Measurements from ENCODE around the gene BARX2. TPM values are rescaled to one million over a fixed set of nuclear protein-coding genes. Genes with fewer than 3 reads are reported as not detected.
"Not testable (repeated sequence)": the region's sequence is repeated elsewhere in the genome, so short reads cannot be mapped to it uniquely, and the experiment has no call there.

Gene BARX2, protein sequence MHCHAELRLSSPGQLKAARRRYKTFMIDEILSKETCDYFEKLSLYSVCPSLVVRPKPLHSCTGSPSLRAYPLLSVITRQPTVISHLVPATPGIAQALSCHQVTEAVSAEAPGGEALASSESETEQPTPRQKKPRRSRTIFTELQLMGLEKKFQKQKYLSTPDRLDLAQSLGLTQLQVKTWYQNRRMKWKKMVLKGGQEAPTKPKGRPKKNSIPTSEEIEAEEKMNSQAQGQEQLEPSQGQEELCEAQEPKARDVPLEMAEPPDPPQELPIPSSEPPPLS
- polyA plus RNA-seq (2013, experiment 1 of 2): not detected
- not detected for polyA plus RNA-seq (2013, experiment 2 of 2)

DNA sequence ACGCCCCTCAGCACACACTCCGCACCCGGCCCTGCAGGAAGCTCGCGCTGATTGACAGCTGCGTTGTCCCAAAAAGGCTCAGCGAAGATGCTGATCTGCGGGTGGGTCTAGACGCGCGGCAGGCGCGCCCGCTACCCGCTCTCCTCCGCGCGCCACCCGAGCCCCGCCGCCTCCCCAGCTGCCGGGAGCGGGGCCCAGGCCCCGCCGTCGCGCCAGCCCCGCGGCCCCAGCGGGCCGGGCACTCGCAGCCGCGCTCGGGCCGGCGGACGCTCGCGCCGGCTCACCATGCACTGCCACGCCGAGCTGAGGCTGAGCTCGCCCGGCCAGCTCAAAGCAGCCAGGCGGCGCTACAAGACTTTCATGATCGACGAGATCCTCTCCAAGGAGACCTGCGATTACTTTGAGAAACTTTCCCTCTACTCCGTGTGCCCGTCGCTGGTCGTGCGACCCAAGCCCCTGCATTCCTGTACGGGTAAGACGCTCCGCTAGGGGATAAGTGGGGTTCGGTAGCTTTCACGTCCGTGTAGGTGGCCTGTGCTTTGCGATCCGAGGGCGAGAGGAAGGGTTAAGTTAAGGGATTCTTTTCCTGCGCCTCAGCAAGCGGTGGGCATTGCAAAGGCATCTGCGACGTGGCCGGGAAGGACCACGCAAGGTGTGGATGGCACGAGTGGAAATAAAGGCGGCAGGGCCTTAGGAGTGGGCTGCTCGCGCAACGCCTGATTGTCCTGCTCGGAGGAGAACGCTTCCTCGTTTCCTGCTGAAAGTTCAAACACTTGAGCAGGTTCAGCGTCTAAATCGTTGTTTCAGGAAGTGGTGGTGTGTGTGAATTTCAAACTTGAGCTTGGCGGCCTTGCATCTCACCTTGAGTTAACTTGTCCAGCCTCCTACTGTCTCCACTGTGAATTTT lies at the start of gene BARX2:
BARX2 (plus strand) TSS at position 98 of the 907 bp plus-strand sequence; CDS start at position 286, 188 bp downstream.
- no peak within 1 kb of the TSS for H3K27ac ChIP-seq (ENCODE audit: low read length, poor library complexity, severe bottlenecking)
- no peak within 1 kb of the TSS for H4K91ac ChIP-seq (ENCODE audit: low read length)
- H2BK12ac ChIP-seq (ENCODE audit: low read length in 2 of 2): no peak within 1 kb of the TSS
- peak within 1 kb of the TSS; percentile 75 for H3K4me2 ChIP-seq (ENCODE audit: low read length, poor library complexity, severe bottlenecking)
- peaks cover 66 to 89% of the 10 kb centered on the region in 2 experiments for H3K27me3 ChIP-seq (ENCODE audit: control insufficient read depth in 1 of 2, insufficient read depth in 1 of 2, low read length in 2 of 2)
- H4K8ac ChIP-seq (ENCODE audit: low read length): no peak within 1 kb of the TSS
- peak within 1 kb of the TSS in 1 of 2 experiments; percentile 65 for H3K4me3 ChIP-seq (ENCODE audit: insufficient read depth in 1 of 2, low read depth in 1 of 2, low read length in 2 of 2)
- WGBS: 7% methylated on average over 71 of the region's 81 CpGs
- no peak within 1 kb of the TSS for H3K14ac ChIP-seq (ENCODE audit: low read length in 2 of 2)
- H2BK15ac ChIP-seq (ENCODE audit: low read depth, poor library complexity, severe bottlenecking): no peak within 1 kb of the TSS
- H3K23ac ChIP-seq (ENCODE audit: low read length in 2 of 2): peak within 1 kb of the TSS in 1 of 2 experiments; percentile 37
- no peak within 1 kb of the TSS for H2BK120ac ChIP-seq (ENCODE audit: low read depth, low read length)
- DNase-seq: peak; percentile 57
- H3K9ac ChIP-seq (ENCODE audit: low read length): no peak within 1 kb of the TSS
- H3K4me1 ChIP-seq (ENCODE audit: control insufficient read depth, insufficient read depth, low read depth, low read length): peaks cover 24% of the 10 kb centered on the region
- H3K79me1 ChIP-seq (replicated peaks; ENCODE audit: low read length, poor library complexity, severe bottlenecking): no peaks in the 10 kb centered on the region
- no peak within 1 kb of the TSS for H2AFZ ChIP-seq (ENCODE audit: low read depth, low read length)
- no peak within 1 kb of the TSS for H2BK5ac ChIP-seq (ENCODE audit: low read depth, low read length, poor library complexity, severe bottlenecking)
- H2AK5ac ChIP-seq (ENCODE audit: low read length, severe bottlenecking): no peak within 1 kb of the TSS
- H3K18ac ChIP-seq (ENCODE audit: low read depth in 1 of 2, low read length in 2 of 2): no peak within 1 kb of the TSS
- no peak within 1 kb of the TSS for H3K4ac ChIP-seq (ENCODE audit: low read depth in 1 of 2, low read length in 2 of 2)
- no peaks in the 10 kb centered on the region for H3K9me3 ChIP-seq (ENCODE audit: control insufficient read depth, low read length)
- no peaks in the 10 kb centered on the region for H3K36me3 ChIP-seq (ENCODE audit: control insufficient read depth in 1 of 2, insufficient read depth in 2 of 2, low read depth in 1 of 2, low read length in 2 of 2)

DNA sequence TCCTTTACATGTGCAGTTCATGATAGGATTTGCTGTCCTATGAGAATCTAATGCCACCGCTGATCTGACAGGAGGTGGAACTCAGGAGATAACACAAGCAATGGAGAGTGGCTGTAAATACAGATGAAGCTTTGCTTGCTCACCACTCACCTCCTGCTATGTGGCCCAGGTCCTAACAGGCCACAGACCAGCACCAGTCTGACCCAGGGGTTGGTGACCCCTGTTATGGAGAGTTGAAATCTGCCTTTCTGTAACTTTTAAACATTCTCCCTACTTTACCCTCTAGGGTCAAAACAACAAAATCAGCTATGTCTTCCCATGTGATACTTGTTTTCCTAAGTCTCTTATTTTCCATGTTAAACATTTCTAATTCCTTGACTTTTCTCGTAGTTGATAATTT lies 48.7 kb upstream of the BARX2 start:
- Histone ChIP-seq H3K4me3 (ENCODE audit: insufficient read depth in 1 of 2, low read depth in 1 of 2, low read length in 2 of 2) (no peak overlapping the region), H3K4me1 (ENCODE audit: control insufficient read depth, insufficient read depth, low read depth, low read length) (no peaks in the 10 kb centered on the region), H2BK5ac (ENCODE audit: low read depth, low read length, poor library complexity, severe bottlenecking) (no peak overlapping the region), H3K14ac (ENCODE audit: low read length in 2 of 2) (no peak overlapping the region), H3K9ac (ENCODE audit: low read length) (no peak overlapping the region), H2BK120ac (ENCODE audit: low read depth, low read length) (no peak overlapping the region), H3K4ac (ENCODE audit: low read depth in 1 of 2, low read length in 2 of 2) (no peak overlapping the region), H2AFZ (ENCODE audit: low read depth, low read length) (no peak overlapping the region), H3K27me3 (ENCODE audit: control insufficient read depth in 1 of 2, insufficient read depth in 1 of 2, low read length in 2 of 2) (peaks cover 0 to 6% of the 10 kb centered on the region in 2 experiments), H3K79me1 (replicated peaks; ENCODE audit: low read length, poor library complexity, severe bottlenecking) (no peaks in the 10 kb centered on the region), H3K27ac (ENCODE audit: low read length, poor library complexity, severe bottlenecking) (no peak overlapping the region), H3K4me2 (ENCODE audit: low read length, poor library complexity, severe bottlenecking) (no peak overlapping the region), H2BK15ac (ENCODE audit: low read depth, poor library complexity, severe bottlenecking) (no peak overlapping the region), H3K36me3 (ENCODE audit: control insufficient read depth in 1 of 2, insufficient read depth in 2 of 2, low read depth in 1 of 2, low read length in 2 of 2) (no peaks in the 10 kb centered on the region), H3K9me3 (ENCODE audit: control insufficient read depth, low read length) (no peaks in the 10 kb centered on the region), H3K18ac (ENCODE audit: low read depth in 1 of 2, low read length in 2 of 2) (no peak overlapping the region), H2BK12ac (ENCODE audit: low read length in 2 of 2) (no peak overlapping the region), H3K23ac (ENCODE audit: low read length in 2 of 2) (no peak overlapping the region), H2AK5ac (ENCODE audit: low read length, severe bottlenecking) (no peak overlapping the region), H4K8ac (ENCODE audit: low read length) (no peak overlapping the region), H4K91ac (ENCODE audit: low read length) (no peak overlapping the region)
- no peak for DNase-seq
- 100% methylated on average over 1 of the region's 2 CpGs for WGBS

DNA sequence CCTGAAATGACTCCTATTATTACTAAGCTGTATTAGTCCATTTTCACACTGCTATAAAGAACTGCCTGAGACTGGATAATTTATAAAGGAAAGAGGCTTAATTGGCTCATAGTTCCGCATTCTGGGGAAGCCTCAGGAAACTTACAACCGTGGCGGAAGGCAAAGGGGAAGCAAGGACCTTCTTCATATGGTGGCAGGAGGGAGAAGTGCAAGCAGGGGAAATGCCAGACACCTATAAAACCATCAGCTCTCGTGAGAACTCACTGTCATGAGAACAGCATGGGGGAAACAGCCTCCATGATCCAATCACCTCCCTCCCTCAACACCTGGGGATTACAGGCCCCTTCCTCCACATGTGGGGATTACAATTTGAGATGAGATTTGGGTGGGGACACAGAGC lies 47.9 kb upstream of the BARX2 start:
- H3K27ac ChIP-seq (ENCODE audit: low read length, poor library complexity, severe bottlenecking); H2BK12ac ChIP-seq (ENCODE audit: low read length in 2 of 2); H4K8ac ChIP-seq (ENCODE audit: low read length); H3K4me1 ChIP-seq (ENCODE audit: control insufficient read depth, insufficient read depth, low read depth, low read length); H3K27me3 ChIP-seq (ENCODE audit: control insufficient read depth in 1 of 2, insufficient read depth in 1 of 2, low read length in 2 of 2); H3K9me3 ChIP-seq (ENCODE audit: control insufficient read depth, low read length); DNase-seq; H3K79me1 ChIP-seq (replicated peaks; ENCODE audit: low read length, poor library complexity, severe bottlenecking); H3K23ac ChIP-seq (ENCODE audit: low read length in 2 of 2); H3K4me2 ChIP-seq (ENCODE audit: low read length, poor library complexity, severe bottlenecking); H2BK120ac ChIP-seq (ENCODE audit: low read depth, low read length); H3K4ac ChIP-seq (ENCODE audit: low read depth in 1 of 2, low read length in 2 of 2); H3K18ac ChIP-seq (ENCODE audit: low read depth in 1 of 2, low read length in 2 of 2); H3K14ac ChIP-seq (ENCODE audit: low read length in 2 of 2); H3K36me3 ChIP-seq (ENCODE audit: control insufficient read depth in 1 of 2, insufficient read depth in 2 of 2, low read depth in 1 of 2, low read length in 2 of 2); H2AK5ac ChIP-seq (ENCODE audit: low read length, severe bottlenecking); H2BK5ac ChIP-seq (ENCODE audit: low read depth, low read length, poor library complexity, severe bottlenecking); H2BK15ac ChIP-seq (ENCODE audit: low read depth, poor library complexity, severe bottlenecking); H3K9ac ChIP-seq (ENCODE audit: low read length); H4K91ac ChIP-seq (ENCODE audit: low read length); H2AFZ ChIP-seq (ENCODE audit: low read depth, low read length); H3K4me3 ChIP-seq (ENCODE audit: insufficient read depth in 1 of 2, low read depth in 1 of 2, low read length in 2 of 2): not testable (repeated sequence)
- WGBS: 93% methylated on average over 3 of the region's 4 CpGs

DNA sequence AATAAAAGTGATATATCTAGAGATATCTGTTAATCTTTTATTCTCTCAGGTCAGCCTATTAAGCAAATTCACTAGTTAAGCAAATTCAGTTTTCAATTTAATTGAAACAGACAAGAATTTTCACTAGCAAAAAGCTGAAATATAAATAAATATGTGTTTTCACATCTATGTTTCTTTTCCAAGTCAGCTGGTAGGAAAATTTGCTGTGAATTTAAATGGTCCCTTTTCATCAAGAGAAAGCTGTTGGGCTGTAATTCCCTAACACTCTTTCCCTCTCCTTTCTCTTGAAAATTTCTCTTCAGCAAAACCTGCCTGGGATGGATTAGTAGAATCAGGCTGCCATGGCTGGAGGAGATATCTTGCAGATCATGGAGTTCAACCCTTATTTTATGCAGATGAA lies 46.9 kb upstream of the BARX2 start:
- no peak overlapping the region for H4K8ac ChIP-seq (ENCODE audit: low read length)
- H2AFZ ChIP-seq (ENCODE audit: low read depth, low read length): no peak overlapping the region
- no peaks in the 10 kb centered on the region for H3K9me3 ChIP-seq (ENCODE audit: control insufficient read depth, low read length)
- no peak overlapping the region for H3K14ac ChIP-seq (ENCODE audit: low read length in 2 of 2)
- DNase-seq: no peak
- peaks cover 0 to 6% of the 10 kb centered on the region in 2 experiments for H3K27me3 ChIP-seq (ENCODE audit: control insufficient read depth in 1 of 2, insufficient read depth in 1 of 2, low read length in 2 of 2)
- H3K4me3 ChIP-seq (ENCODE audit: insufficient read depth in 1 of 2, low read depth in 1 of 2, low read length in 2 of 2): no peak overlapping the region
- no peak overlapping the region for H4K91ac ChIP-seq (ENCODE audit: low read length)
- no peak overlapping the region for H2BK120ac ChIP-seq (ENCODE audit: low read depth, low read length)
- no peak overlapping the region for H3K4ac ChIP-seq (ENCODE audit: low read depth in 1 of 2, low read length in 2 of 2)
- no peak overlapping the region for H3K4me2 ChIP-seq (ENCODE audit: low read length, poor library complexity, severe bottlenecking)
- no peak overlapping the region for H2AK5ac ChIP-seq (ENCODE audit: low read length, severe bottlenecking)
- no peak overlapping the region for H3K9ac ChIP-seq (ENCODE audit: low read length)
- no peaks in the 10 kb centered on the region for H3K36me3 ChIP-seq (ENCODE audit: control insufficient read depth in 1 of 2, insufficient read depth in 2 of 2, low read depth in 1 of 2, low read length in 2 of 2)
- H2BK5ac ChIP-seq (ENCODE audit: low read depth, low read length, poor library complexity, severe bottlenecking): no peak overlapping the region
- no peak overlapping the region for H3K23ac ChIP-seq (ENCODE audit: low read length in 2 of 2)
- no peak overlapping the region for H3K18ac ChIP-seq (ENCODE audit: low read depth in 1 of 2, low read length in 2 of 2)
- no peaks in the 10 kb centered on the region for H3K4me1 ChIP-seq (ENCODE audit: control insufficient read depth, insufficient read depth, low read depth, low read length)
- no peak overlapping the region for H3K27ac ChIP-seq (ENCODE audit: low read length, poor library complexity, severe bottlenecking)
- no peak overlapping the region for H2BK15ac ChIP-seq (ENCODE audit: low read depth, poor library complexity, severe bottlenecking)
- H2BK12ac ChIP-seq (ENCODE audit: low read length in 2 of 2): no peak overlapping the region
- no peaks in the 10 kb centered on the region for H3K79me1 ChIP-seq (replicated peaks; ENCODE audit: low read length, poor library complexity, severe bottlenecking)

All from mesenchymal stem cell (in vitro differentiated cells and primary cell).